ENCODE data around the gene MYH8. TPM values are rescaled to one million over a fixed set of nuclear protein-coding genes. Genes with fewer than 3 reads are reported as not detected.

MYH8 gene
- total and polyA plus RNA-seq, 9 of the 15 experiments (the other 6 are each of a cell fraction or from before 2014, with no cell fraction given) = 0.01 to 0.05 (median 0.03) TPM; not detected in 6

DNA sequence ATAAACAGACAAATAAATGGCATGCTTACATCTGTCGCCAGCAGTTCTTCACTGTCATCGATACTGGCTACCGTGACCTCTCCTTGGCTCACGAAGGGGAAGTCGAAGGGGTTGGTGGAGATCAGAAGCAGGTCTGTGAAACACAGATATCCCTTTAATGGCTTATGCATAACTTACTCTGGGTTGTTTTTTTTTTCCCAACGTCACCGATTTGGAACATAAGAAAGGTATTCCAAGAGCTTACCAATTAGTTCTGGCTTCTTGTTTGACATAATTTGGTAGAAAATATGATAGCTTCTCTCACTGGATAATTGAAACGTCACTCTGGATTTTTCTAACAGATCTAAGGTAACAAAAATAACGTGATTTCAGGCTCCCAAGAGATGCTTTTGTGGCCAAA, 67.1 kb downstream of the MYH8 start:
- ATAC-seq = no peak
- Histone ChIP-seq H3K27me3 (ENCODE audit: control insufficient read depth in 2 of 2, insufficient read depth in 2 of 2, low read length in 2 of 2) (no peaks in the 10 kb centered on the region), H3K9ac (ENCODE audit: insufficient read depth in 1 of 2, low read depth in 2 of 2, low read length in 2 of 2) (no peak overlapping the region), H3K9me1 (ENCODE audit: control insufficient read depth, insufficient read depth, low read length) (no peaks in the 10 kb centered on the region), H3K9me3 (replicated peaks; ENCODE audit: control insufficient read depth, insufficient read depth, low read depth, low read length) (no peaks in the 10 kb centered on the region), H3K36me3 (ENCODE audit: control insufficient read depth, insufficient read depth, low read length) (no peaks in the 10 kb centered on the region), H3K4me3 (no peak overlapping the region), H3K79me2 (ENCODE audit: control insufficient read depth, insufficient read depth, low read length) (no peaks in the 10 kb centered on the region), H2AFZ (ENCODE audit: low read depth, low read length) (no peak overlapping the region), H3K4me2 (ENCODE audit: insufficient read depth, low read length) (no peak overlapping the region), H3K4me1 (replicated peaks in 1 of 2; ENCODE audit: control insufficient read depth in 2 of 2, insufficient read depth in 2 of 2, low read length in 2 of 2) (no peaks in the 10 kb centered on the region), H4K20me1 (replicated peaks; ENCODE audit: control insufficient read depth, insufficient read depth, low read length) (no peaks in the 10 kb centered on the region), H3K27ac (ENCODE audit: extremely low read depth, low read depth, low read length) (no peak overlapping the region)
- no peak for DNase-seq (ENCODE audit: extremely low read depth in 1 of 4, low spot score in 3 of 4)
- FAIRE-seq = no peak
- in situ Hi-C loops (cut with MboI) (no loop called here), intact Hi-C loops (cut with micrococcal nuclease) (loop anchor here (10.0 kb wide), 1 partner anchor 60 kb away; no protein-coding TSS in a partner anchor)
- WGBS (ENCODE audit: insufficient coverage, low coverage, missing lambda C conversion rate) = 0% methylated on average over 9 of the region's 9 CpGs
- ChIA-PET CTCF (ENCODE audit: low intra/inter-chr PET ratio) (no interaction called here), POLR2A (no interaction called here)
- no TSS peak for BruUV-seq (replicated peaks)
- TF ChIP-seq CHCHD3 (CRISPR knock-in tag; IDR thresholded peaks at IDR 0.05) = no peak

DNA sequence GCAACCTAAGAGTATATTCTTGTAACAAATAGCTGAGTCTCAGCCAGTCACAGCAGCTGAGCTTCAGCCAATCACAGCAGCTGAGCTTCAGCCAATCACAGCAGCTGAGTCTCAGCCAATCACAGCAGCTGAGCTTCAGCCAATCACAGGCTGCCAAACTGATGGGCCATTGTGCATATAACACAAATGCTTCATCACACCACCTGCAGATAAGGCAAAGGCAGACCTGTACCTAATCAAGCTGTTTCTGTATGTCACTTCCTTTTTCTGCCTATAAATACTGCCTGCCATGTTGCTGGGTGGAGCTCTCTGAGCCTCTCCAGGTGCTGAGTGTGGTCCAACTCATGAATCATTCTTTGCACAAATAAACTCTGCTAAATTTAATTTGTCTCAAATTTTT, 68.9 kb downstream of the MYH8 start:
- Histone ChIP-seq H3K9me1 (ENCODE audit: control insufficient read depth, insufficient read depth, low read length) (no peaks in the 10 kb centered on the region), H3K9me3 (replicated peaks; ENCODE audit: control insufficient read depth, insufficient read depth, low read depth, low read length) (no peaks in the 10 kb centered on the region), H3K4me3 (no peak overlapping the region), H3K27me3 (ENCODE audit: control insufficient read depth in 2 of 2, insufficient read depth in 2 of 2, low read length in 2 of 2) (no peaks in the 10 kb centered on the region), H4K20me1 (replicated peaks; ENCODE audit: control insufficient read depth, insufficient read depth, low read length) (no peaks in the 10 kb centered on the region), H3K9ac (ENCODE audit: insufficient read depth in 1 of 2, low read depth in 2 of 2, low read length in 2 of 2) (no peak overlapping the region), H3K4me2 (ENCODE audit: insufficient read depth, low read length) (no peak overlapping the region), H3K79me2 (ENCODE audit: control insufficient read depth, insufficient read depth, low read length) (no peaks in the 10 kb centered on the region), H3K27ac (ENCODE audit: extremely low read depth, low read depth, low read length) (no peak overlapping the region), H3K36me3 (ENCODE audit: control insufficient read depth, insufficient read depth, low read length) (no peaks in the 10 kb centered on the region), H3K4me1 (replicated peaks in 1 of 2; ENCODE audit: control insufficient read depth in 2 of 2, insufficient read depth in 2 of 2, low read length in 2 of 2) (no peaks in the 10 kb centered on the region), H2AFZ (ENCODE audit: low read depth, low read length) (no peak overlapping the region)
- ChIA-PET POLR2A (no interaction called here), CTCF (ENCODE audit: low intra/inter-chr PET ratio) (no interaction called here)
- FAIRE-seq = no peak
- no peak for DNase-seq (ENCODE audit: extremely low read depth in 1 of 4, low spot score in 3 of 4)
- in situ Hi-C loops (cut with MboI) = no loop called here
- no TSS peak for BruUV-seq (replicated peaks)
- intact Hi-C loops (cut with micrococcal nuclease) = loop anchor here (10.0 kb wide), 1 partner anchor 58 kb away; no protein-coding TSS in a partner anchor
- ATAC-seq = no peak
- no peak for TF ChIP-seq HDAC1 (IDR thresholded peaks at IDR 0.05)
- TF ChIP-seq ILF3 (IDR thresholded peaks at IDR 0.05; ENCODE audit: borderline replicate concordance) = no peak
- no peak for TF ChIP-seq PHTF2 (CRISPR knock-in tag; IDR thresholded peaks at IDR 0.05)
- TF ChIP-seq, protein P1, sequence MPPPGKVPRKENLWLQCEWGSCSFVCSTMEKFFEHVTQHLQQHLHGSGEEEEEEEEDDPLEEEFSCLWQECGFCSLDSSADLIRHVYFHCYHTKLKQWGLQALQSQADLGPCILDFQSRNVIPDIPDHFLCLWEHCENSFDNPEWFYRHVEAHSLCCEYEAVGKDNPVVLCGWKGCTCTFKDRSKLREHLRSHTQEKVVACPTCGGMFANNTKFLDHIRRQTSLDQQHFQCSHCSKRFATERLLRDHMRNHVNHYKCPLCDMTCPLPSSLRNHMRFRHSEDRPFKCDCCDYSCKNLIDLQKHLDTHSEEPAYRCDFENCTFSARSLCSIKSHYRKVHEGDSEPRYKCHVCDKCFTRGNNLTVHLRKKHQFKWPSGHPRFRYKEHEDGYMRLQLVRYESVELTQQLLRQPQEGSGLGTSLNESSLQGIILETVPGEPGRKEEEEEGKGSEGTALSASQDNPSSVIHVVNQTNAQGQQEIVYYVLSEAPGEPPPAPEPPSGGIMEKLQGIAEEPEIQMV (tag; conservative IDR thresholded peaks at IDR 0.05; ENCODE audit: low read depth) = no peak
- no peak for TF ChIP-seq ZNF184 (CRISPR knock-in tag; IDR thresholded peaks at IDR 0.05)
- no peak for TF ChIP-seq SMARCE1 (IDR thresholded peaks at IDR 0.05)
- TF ChIP-seq ZNF3 (CRISPR knock-in tag; IDR thresholded peaks at IDR 0.05) = no peak
- no peak for TF ChIP-seq EHMT2 (IDR thresholded peaks at IDR 0.05)
- no peak for TF ChIP-seq YBX1 (IDR thresholded peaks at IDR 0.05)
- TF ChIP-seq ZBTB17 (CRISPR knock-in tag; IDR thresholded peaks at IDR 0.05) = no peak
- TF ChIP-seq, protein P2, sequence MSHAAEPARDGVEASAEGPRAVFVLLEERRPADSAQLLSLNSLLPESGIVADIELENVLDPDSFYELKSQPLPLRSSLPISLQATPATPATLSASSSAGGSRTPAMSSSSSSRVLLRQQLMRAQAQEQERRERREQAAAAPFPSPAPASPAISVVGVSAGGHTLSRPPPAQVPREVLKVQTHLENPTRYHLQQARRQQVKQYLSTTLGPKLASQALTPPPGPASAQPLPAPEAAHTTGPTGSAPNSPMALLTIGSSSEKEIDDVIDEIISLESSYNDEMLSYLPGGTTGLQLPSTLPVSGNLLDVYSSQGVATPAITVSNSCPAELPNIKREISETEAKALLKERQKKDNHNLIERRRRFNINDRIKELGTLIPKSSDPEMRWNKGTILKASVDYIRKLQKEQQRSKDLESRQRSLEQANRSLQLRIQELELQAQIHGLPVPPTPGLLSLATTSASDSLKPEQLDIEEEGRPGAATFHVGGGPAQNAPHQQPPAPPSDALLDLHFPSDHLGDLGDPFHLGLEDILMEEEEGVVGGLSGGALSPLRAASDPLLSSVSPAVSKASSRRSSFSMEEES (CRISPR knock-in tag; IDR thresholded peaks at IDR 0.05) = no peak
- no peak for TF ChIP-seq CREB1 (IDR thresholded peaks at IDR 0.05)
- no peak for TF ChIP-seq CREB1 (CRISPR knock-in tag; IDR thresholded peaks at IDR 0.05)
- TF ChIP-seq MBD2 (IDR thresholded peaks at IDR 0.05; ENCODE audit: borderline replicate concordance, low read depth) = no peak

All from K562 (cell line).